PC-3 (cell line): ENCODE results near the gene CPS1. TPM values are rescaled to one million over a fixed set of nuclear protein-coding genes. Genes with fewer than 3 reads are reported as not detected.

Source experiments
- ATAC-seq: fragments of 200-7000 bp; cut with Tn5 transposase; 2 replicates; pipeline ENCODE4 v1.9.1; 2020; ENCODE audit warnings: mild to moderate bottlenecking, moderate library complexity
- BruUV-seq: library from RNA; stranded (reverse); fragments of 400-500 nt; replicated peaks from 2 replicates; lab custom pipeline; 2021; lab: Mats Ljungman, UMichigan
- CTCF ChIA-PET: fragments of 300-600 bp; sonication (Branson Sonifier 250); formaldehyde crosslinking; loops from one replicate; lab custom pipeline; 2022; ENCODE audit warnings: antibody characterized with exemption; lab: Charles Lee
- POLR2A ChIA-PET: fragments of 300-600 bp; sonication (Branson Sonifier 250); formaldehyde crosslinking; loops from one replicate; lab custom pipeline; 2022; ENCODE audit warnings: antibody characterized with exemption; ENCODE audit not compliant: unreplicated experiment; lab: Charles Lee
- DNase-seq: peaks from one replicate; pipeline ENCODE4 v3.0.0-alpha.2; 2015
- H2AFZ ChIP-seq: fragments of 300-600 bp; sonication (generic); 2 replicates; pipeline ENCODE4 v1.6.0; 2016; ENCODE audit warnings: antibody characterized with exemption, low read length
- H3F3A ChIP-seq: fragments of 300-600 bp; sonication (generic); one replicate; pipeline ENCODE4 v1.6.0; 2017; ENCODE audit warnings: antibody characterized with exemption, low read length, control low read depth, mild to moderate bottlenecking; ENCODE audit not compliant: unreplicated experiment
- H3K27ac ChIP-seq: fragments of 300-600 bp; sonication (generic); 2 replicates; pipeline ENCODE4 v1.5.1; 2016; ENCODE audit warnings: mild to moderate bottlenecking, low read length
- H3K27me3 ChIP-seq: fragments of 300-600 bp; sonication (generic); 2 replicates; pipeline ENCODE4 v1.6.1; 2016; ENCODE audit warnings: low read length, mixed read lengths
- H3K36me3 ChIP-seq: fragments of 300-600 bp; sonication (generic); 2 replicates; pipeline ENCODE4 v1.6.1; 2016; ENCODE audit warnings: low read depth, mixed run types, low read length, mixed read lengths
- H3K4me1 ChIP-seq: fragments of 300-600 bp; sonication (generic); 2 replicates; pipeline ENCODE4 v1.5.1; 2016; ENCODE audit warnings: low read length; ENCODE audit not compliant: insufficient read depth
- H3K4me2 ChIP-seq: fragments of 300-600 bp; sonication (generic); 2 replicates; pipeline ENCODE4 v1.6.0; 2016; ENCODE audit warnings: low read length
- H3K4me3 ChIP-seq: fragments of 300-600 bp; sonication (generic); 2 replicates; pipeline ENCODE4 v1.5.1; 2016; ENCODE audit warnings: mild to moderate bottlenecking, low read length, mixed read lengths
- H3K79me2 ChIP-seq: fragments of 300-600 bp; sonication (generic); 2 replicates; pipeline ENCODE4 v1.6.1; 2017; ENCODE audit warnings: low read length, mixed read lengths
- H3K9ac ChIP-seq: fragments of 300-600 bp; sonication (generic); 2 replicates; pipeline ENCODE4 v1.6.0; 2016; ENCODE audit warnings: mild to moderate bottlenecking, low read length
- H3K9me2 ChIP-seq: fragments of 300-600 bp; sonication (generic); replicated peaks from 2 replicates; pipeline ENCODE4 v1.6.1; 2016; ENCODE audit warnings: mixed run types, low read length, mixed read lengths
- H3K9me3 ChIP-seq: fragments of 300-600 bp; sonication (generic); 2 replicates; pipeline ENCODE4 v1.6.1; 2016; ENCODE audit warnings: low read length, mixed read lengths
- H4K20me1 ChIP-seq: fragments of 300-600 bp; sonication (generic); 2 replicates; pipeline ENCODE4 v1.6.1; 2016; ENCODE audit warnings: low read length, mixed read lengths
- CTCF ChIP-seq: fragments of 300-600 bp; sonication (generic); conservative IDR thresholded peaks from 2 replicates; pipeline ENCODE4 v1.5.1; 2017; ENCODE audit warnings: antibody characterized with exemption, low read depth, mild to moderate bottlenecking, low read length
- EZH2 ChIP-seq: fragments of 300-600 bp; sonication (generic); IDR thresholded peaks from one replicate; pipeline ENCODE4 v1.6.1; 2017; ENCODE audit warnings: antibody characterized with exemption, mild to moderate bottlenecking, low read length; ENCODE audit not compliant: unreplicated experiment
- EZH2phosphoT487 ChIP-seq: fragments of 300-600 bp; sonication (generic); IDR thresholded peaks from 2 replicates; pipeline ENCODE4 v1.6.1; 2018; ENCODE audit warnings: mild to moderate bottlenecking, antibody characterized with exemption, low read length, borderline replicate concordance
- intact Hi-C: fragments of 100-400 bp; cut with micrococcal nuclease; formaldehyde crosslinking; loops from 2 replicates; pipeline ENCODE4 v1.9.0; 2023
- total RNA-seq: library from RNA; depleted of rRNA; stranded (reverse); fragments of >200 nt; gene quantifications from 2 replicates; pipeline ENCODE4 v1.2.3, GENCODE V29; 2014

The CPS1 gene
- total RNA-seq, 1 experiment from 2014 or later = 17.7 TPM

GRCh38 chr2:210540900-210541289 lies 15.5 kb upstream of the CPS1 start:
- H3K36me3 ChIP-seq = no peaks in the 10 kb centered on the region
- no peaks in the 10 kb centered on the region for H4K20me1 ChIP-seq
- H3K4me1 ChIP-seq = no peaks in the 10 kb centered on the region
- BruUV-seq = no TSS peak
- ATAC-seq (no peak), DNase-seq (no peak)
- POLR2A ChIA-PET = no interaction called here
- H3K27ac ChIP-seq = no peak overlapping the region
- TF ChIP-seq CTCF = no peak
- no peak for TF ChIP-seq EZH2
- CTCF ChIA-PET = interaction anchor here (0.6 kb wide), 1 partner anchor 455 kb away, joined by 4 read pairs; no protein-coding TSS in a partner anchor
- H3K79me2 ChIP-seq = no peaks in the 10 kb centered on the region
- H3K9me2 ChIP-seq = no peaks in the 10 kb centered on the region
- no peaks in the 10 kb centered on the region for H3F3A ChIP-seq
- intact Hi-C loops = no loop called here
- H3K4me2 ChIP-seq = no peak overlapping the region
- no peak overlapping the region for H2AFZ ChIP-seq
- H3K9me3 ChIP-seq = no peaks in the 10 kb centered on the region
- no peak overlapping the region for H3K4me3 ChIP-seq
- no peak overlapping the region for H3K9ac ChIP-seq
- no peaks in the 10 kb centered on the region for H3K27me3 ChIP-seq

GRCh38 chr2:210541290-210541902 lies 15.0 kb upstream of the CPS1 start:
- Histone ChIP-seq H3K4me3 (no peak overlapping the region), H3K27me3 (no peaks in the 10 kb centered on the region), H3K27ac (no peak overlapping the region), H3F3A (no peaks in the 10 kb centered on the region), H3K9me3 (no peaks in the 10 kb centered on the region), H3K36me3 (no peaks in the 10 kb centered on the region), H2AFZ (no peak overlapping the region), H3K79me2 (no peaks in the 10 kb centered on the region), H3K9ac (no peak overlapping the region), H3K4me2 (no peak overlapping the region), H4K20me1 (no peaks in the 10 kb centered on the region), H3K9me2 (no peaks in the 10 kb centered on the region), H3K4me1 (no peaks in the 10 kb centered on the region)
- no TSS peak for BruUV-seq
- ATAC-seq (no peak), DNase-seq (no peak)
- TF ChIP-seq EZH2 = no peak
- POLR2A ChIA-PET = no interaction called here
- intact Hi-C loops = no loop called here
- CTCF ChIA-PET = interaction anchor here (0.6 kb wide), 1 partner anchor 455 kb away, joined by 4 read pairs; no protein-coding TSS in a partner anchor

- CTCF ChIA-PET = no interaction called here
- Histone ChIP-seq H3K4me3 (no peak overlapping the region), H2AFZ (no peak overlapping the region), H3K79me2 (no peaks in the 10 kb centered on the region), H3K9me3 (no peaks in the 10 kb centered on the region), H3K36me3 (no peaks in the 10 kb centered on the region), H3K4me1 (no peaks in the 10 kb centered on the region), H3K4me2 (no peak overlapping the region), H3K9me2 (no peaks in the 10 kb centered on the region), H3K27ac (no peak overlapping the region), H3K9ac (no peak overlapping the region), H3F3A (no peaks in the 10 kb centered on the region), H3K27me3 (no peaks in the 10 kb centered on the region), H4K20me1 (no peaks in the 10 kb centered on the region)
- BruUV-seq = no TSS peak
- TF ChIP-seq EZH2 (no peak), CTCF (no peak), EZH2phosphoT487 (no peak)
- ATAC-seq (no peak), DNase-seq (no peak)
- intact Hi-C loops = no loop called here
- POLR2A ChIA-PET = no interaction called here
These were observed 12.3 kb upstream of the CPS1 start for GRCh38 chr2:210544007-210544590.
